Right lobe of liver (tissue), 4 donors: ENCODE data around the gene REXO5.

Source experiments
- POLR2A ChIP-seq: fragments of 450-650 bp; IDR thresholded peaks from one replicate; pipeline ENCODE4 v1.6.1; 2017; ENCODE audit warnings: antibody characterized with exemption, mild to moderate bottlenecking
- TF ChIP-seq, protein P1 (sequence below), 4 donors: fragments of 200-600 bp in 3 of 4; fragments of 450-650 bp in 1 of 4; IDR thresholded peaks; one replicate each; pipeline versions ENCODE4 v1.5.1 to v1.8.0; 2016 to 2022; ENCODE audit warnings: antibody characterized with exemption in 4 of 4, mild to moderate bottlenecking in 2 of 4
- donor health status: DM: no; HTN: no; CAD: no.
- donor health status: DM: no; HTN: no; CAD: no.
- donor health status: DM: no; HTN: yes; CAD: no.

DNA sequence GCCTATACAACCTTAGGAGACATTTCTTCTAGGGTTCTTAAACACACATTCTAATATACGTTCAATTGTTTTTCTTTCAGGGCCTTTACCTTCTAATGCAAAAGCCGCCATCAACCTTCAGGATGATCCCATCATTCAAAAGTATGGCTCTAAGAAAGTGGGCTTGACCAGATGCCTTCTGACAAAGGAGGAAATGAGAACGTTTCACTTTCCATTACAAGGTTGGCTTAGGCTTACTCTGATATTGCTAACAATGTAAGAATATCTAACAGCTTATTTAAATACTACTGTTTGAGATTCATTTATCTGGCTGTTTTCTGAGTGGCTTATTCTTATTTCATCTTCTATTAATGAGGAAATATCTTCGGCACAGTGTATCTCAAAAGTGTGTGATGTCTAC is 15.4 kb downstream of the REXO5 start:
- TF ChIP-seq, protein P1, sequence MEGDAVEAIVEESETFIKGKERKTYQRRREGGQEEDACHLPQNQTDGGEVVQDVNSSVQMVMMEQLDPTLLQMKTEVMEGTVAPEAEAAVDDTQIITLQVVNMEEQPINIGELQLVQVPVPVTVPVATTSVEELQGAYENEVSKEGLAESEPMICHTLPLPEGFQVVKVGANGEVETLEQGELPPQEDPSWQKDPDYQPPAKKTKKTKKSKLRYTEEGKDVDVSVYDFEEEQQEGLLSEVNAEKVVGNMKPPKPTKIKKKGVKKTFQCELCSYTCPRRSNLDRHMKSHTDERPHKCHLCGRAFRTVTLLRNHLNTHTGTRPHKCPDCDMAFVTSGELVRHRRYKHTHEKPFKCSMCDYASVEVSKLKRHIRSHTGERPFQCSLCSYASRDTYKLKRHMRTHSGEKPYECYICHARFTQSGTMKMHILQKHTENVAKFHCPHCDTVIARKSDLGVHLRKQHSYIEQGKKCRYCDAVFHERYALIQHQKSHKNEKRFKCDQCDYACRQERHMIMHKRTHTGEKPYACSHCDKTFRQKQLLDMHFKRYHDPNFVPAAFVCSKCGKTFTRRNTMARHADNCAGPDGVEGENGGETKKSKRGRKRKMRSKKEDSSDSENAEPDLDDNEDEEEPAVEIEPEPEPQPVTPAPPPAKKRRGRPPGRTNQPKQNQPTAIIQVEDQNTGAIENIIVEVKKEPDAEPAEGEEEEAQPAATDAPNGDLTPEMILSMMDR (IDR thresholded peaks at IDR 0.05), result no peak
- TF ChIP-seq POLR2A, result no peak
